GM18870 (cell line): Measurements from ENCODE around the gene C1orf115.
"Not testable (repeated sequence)": the region's sequence is repeated elsewhere in the genome, so short reads cannot be mapped to it uniquely, and the experiment has no call there.

Experiments used
- ATAC-seq: cut with Tn5 transposase; IDR thresholded peaks from one replicate; pipeline ENCODE4 v1.9.1; 2021; ENCODE audit warnings: moderate library complexity; ENCODE audit not compliant: unreplicated experiment

Gene C1orf115

DNA sequence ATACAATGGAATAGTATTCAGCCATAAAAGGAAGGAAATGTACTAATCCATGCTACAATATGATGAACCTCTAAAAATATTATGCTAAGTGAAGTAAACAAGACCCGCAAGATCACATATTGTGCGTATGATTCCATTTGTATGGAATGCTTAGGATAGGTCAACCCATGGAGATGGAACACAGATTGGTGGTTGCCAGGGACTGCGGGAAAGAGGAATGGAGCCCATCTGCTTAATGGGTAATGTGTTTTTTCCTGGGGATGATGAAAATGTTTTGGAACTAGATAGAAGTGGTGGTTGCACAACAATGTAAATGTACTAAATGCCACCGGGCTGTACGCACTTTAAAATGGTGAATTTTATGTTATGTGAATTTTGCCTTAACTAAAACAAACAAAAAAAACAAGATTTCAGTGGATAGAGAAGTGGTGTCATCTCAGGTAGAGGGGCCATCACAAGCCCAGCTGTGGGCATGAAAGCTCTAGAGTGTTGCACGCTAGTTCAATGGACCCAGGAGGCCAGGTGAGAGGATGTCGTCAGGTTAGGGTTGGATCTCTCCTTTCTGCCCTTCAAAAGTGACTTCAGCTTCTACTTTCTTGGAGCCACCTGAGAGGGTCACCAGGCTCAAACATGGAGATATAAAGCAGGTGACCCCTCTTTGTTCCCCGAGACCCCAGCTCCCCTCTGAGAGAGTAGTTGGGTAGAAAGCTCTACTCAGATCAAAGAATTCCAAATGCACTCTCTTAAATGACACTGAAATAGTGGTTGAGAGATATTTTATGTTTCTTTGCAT is 2.5 kb downstream of the C1orf115 start:
- no peak for ATAC-seq

DNA sequence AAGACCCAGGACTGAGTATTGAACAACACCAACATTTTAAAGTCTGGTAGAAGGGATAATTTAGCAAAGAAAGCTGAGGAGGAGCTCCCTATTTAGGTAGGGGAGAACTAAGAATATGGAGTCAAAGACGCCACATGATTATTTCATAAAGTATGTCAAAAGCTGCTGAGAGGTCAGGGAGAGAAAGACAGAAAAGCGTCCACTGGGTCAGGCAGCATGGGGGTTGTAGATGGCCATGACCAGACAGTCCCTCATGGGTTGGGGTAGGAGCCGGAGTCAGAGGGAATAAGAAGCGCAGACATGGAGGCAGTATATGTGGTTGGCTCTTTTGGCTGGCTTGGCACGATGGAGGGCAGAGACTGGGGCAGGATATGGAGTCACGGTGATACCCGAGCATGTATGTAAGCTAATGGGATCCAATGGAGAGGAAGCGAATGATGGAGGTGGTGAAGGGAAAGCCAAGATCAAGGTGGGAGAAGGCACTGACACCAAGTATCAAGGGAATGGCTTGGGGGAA is 4.8 kb downstream of the C1orf115 start:
- no peak for ATAC-seq

- ATAC-seq = no peak
These were observed 5.3 kb downstream of the C1orf115 start for GRCh38 chr1:220695426-220695825.

GRCh38 chr1:220696226-220696862 is 6.2 kb downstream of the C1orf115 start:
- no peak for ATAC-seq

DNA sequence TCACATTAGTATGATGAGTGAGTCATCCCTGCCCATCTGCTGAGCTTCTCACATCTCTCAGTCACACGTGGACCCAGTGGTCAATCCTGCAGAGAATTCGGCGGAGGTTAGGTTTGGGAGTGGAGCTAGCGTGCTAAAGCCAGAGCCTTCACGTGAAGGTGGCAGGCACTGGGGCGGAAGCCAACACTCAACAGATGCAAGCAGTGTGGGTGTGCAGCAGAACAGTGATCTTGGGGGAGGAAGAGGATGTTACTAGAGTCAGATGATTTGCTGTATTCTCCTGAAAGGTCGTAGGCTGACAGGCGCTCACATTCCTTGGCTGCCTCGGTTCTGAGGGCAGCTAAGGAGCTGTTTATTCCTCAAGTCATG is 6.7 kb downstream of the C1orf115 start:
- ATAC-seq = no peak

GRCh38 chr1:220697326-220697725 is 7.2 kb downstream of the C1orf115 start:
- no peak for ATAC-seq

- no peak for ATAC-seq
These were observed 8.4 kb downstream of the C1orf115 start for GRCh38 chr1:220698607-220699016.

GRCh38 chr1:220699044-220699443 is 8.9 kb downstream of the C1orf115 start:
- no peak for ATAC-seq

- ATAC-seq = no peak
These were observed 10.5 kb downstream of the C1orf115 start for GRCh38 chr1:220700556-220701179.

GRCh38 chr1:220701974-220702373 is 11.8 kb downstream of the C1orf115 start:
- ATAC-seq = no peak

- no peak for ATAC-seq
These were observed 12.6 kb downstream of the C1orf115 start for GRCh38 chr1:220702733-220703270.

DNA sequence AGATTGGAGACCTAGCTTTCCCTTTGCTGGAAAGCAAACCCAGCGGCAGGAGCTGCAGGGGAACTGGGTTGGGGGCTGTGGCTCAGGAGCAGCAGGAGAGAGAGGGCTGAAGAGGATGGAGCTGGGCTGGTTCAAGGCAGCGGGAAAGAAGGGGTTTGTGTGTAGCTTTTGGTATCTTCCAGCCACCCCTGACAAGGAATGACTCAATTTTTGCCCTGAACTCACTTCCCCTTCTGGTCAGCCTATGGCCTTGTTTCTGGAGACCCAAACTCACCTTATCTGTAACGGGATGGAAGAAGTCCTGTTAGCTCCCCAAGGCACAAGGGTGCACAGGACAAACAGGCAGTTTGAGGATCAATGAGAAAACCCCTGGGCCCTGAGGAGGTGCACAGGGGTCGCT is 13.1 kb downstream of the C1orf115 start:
- no peak for ATAC-seq

- no peak for ATAC-seq
These were observed 15.6 kb downstream of the C1orf115 start for GRCh38 chr1:220705782-220706181.

DNA sequence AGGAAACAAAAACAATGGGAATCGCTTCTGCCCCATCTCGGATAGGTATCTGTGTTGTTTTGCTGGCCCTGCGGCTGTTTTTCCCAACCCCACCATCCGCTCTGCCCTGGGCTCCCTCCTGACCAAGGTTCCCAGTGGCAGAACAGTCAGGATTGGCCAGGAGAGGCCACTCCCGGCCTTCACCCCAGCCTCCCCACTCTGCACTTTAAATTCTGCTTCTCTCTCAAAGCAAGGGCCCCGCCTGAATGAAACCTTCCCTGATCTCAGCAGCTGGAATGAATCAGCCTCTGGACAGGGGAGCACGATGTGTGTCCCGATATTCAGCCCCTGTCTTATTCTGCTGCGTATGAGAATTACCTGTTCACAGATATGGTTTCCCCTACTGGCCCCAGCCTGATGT is 16.3 kb downstream of the C1orf115 start:
- ATAC-seq = no peak

GRCh38 chr1:220707160-220707559 is 17.0 kb downstream of the C1orf115 start:
- ATAC-seq = no peak

DNA sequence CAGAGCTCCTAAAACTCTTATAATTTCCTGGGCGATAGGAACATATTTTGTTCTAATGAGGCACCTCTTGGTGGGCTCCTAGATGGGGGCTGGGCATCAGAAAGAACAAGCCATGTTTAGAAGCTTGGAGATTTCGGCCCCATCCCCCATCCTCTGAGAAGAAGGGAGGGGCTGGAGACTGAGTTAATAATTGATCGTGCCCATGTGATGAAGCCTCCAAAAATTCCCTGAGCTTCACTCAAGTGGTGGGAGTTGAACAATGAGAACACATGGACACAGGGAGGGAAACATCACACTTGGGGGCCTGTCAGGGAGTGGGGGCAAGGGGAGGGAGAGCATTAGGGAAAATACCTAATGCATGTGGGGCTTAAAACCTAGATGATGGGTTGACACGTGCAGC is 18.1 kb downstream of the C1orf115 start:
- ATAC-seq = no peak

GRCh38 chr1:220708936-220709801 is 19.0 kb downstream of the C1orf115 start:
- no peak for ATAC-seq

DNA sequence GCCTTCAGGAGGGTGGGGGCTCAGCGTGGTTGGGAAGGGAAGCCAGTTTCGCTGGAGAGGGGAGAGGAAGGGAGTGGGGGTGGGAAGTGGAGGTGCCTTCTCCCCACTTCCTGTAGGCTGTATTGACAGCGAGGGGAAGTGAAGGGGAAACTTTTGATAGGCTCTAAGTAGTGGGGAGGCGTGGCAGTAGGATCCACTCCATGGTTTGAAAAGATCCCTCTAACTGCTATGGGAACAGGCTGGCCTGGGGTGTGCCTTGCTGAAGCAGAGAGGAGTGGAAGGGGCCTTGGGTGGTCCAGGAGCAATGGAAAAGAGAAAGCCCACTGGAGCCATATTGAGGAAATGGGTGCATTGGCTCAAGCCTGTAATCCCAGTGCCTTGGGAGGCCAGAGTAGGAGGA is 20.2 kb downstream of the C1orf115 start:
- no peak for ATAC-seq

DNA sequence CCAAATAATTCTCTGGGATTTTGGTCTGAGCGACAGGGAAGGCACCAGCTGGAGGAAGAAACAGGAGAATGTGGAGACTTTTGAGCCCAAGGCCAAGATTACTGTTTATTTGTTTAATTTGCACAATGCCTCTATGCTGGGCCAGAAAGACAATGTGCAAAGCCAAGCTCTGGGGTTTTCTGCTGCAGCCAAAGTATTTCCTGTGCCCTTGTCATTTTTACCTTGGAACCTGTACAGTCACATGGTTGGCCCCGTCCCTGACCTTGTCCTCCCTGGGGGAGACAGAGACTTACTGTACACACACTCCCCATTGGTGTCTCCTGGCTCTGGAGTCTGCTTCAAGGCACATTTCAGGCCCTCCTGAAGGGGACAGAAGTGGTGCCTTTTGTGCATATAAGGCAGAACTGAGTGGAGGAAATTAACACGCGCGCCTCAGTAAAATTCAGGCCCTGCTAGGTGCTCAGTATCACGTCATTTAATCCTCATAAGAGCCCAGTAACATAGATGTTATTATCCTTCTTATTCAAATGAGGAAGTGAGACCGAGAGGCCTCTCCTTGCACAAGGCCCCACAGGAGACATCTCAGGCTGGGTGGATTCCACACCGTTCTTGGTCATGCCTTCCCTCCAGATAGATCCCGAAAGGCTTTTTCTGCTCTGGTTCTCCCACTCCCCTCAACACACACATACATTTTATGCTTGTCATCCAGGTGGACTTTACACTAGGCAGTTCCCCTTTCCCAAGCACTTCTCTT is 21.1 kb downstream of the C1orf115 start:
- ATAC-seq = peak; percentile 84

DNA sequence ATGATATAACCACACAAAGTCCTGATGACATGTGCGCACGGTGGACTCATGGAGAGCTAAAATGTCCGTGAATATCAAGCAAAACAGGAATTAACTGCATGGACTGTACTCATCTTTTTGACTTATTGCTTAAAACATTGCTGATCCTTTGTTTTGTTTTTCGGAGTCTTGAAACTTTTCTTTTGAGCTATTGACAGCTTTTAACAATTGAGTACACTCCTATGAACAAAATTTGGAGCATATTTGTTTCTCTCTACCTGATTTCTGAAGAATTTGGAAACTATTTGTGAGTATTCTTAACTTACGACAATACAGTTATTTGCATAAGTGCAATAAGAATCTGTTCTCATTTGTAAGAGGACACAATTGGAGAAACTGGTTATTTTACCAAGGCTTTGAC is 25.8 kb downstream of the C1orf115 start:
- ATAC-seq = not testable (repeated sequence)
